K562 (cell line): ENCODE measurements around the gene C3. TPM values are rescaled to one million over a fixed set of nuclear protein-coding genes. Genes with fewer than 3 reads are reported as not detected.

Experiments
- BCL6 ChIP-seq: fragments of 250-450 bp; sonication (Bioruptor Pico); IDR thresholded peaks from 2 replicates; pipeline ENCODE4 v1.4.0; 2020
- CHD1 ChIP-seq: fragments of 200-600 bp; sonication (generic); IDR thresholded peaks from one replicate; pipeline ENCODE4 v1.6.1; 2012; ENCODE audit warnings: mild to moderate bottlenecking, moderate library complexity, low read length, inconsistent platforms
- NBN ChIP-seq: fragments of 450-650 bp; IDR thresholded peaks from 2 replicates; pipeline ENCODE4 v1.6.1; 2016; ENCODE audit warnings: low read depth, mild to moderate bottlenecking
- REST ChIP-seq, 2 experiments: fragments of 450-650 bp; formaldehyde crosslinking in 1 of 2; IDR thresholded peaks; 2 replicates each; pipeline versions ENCODE4 v1.4.0 to v1.6.1; 2014 to 2020; ENCODE audit warnings: mild to moderate bottlenecking in 2 of 2, borderline replicate concordance in 1 of 2, low read depth in 1 of 2
- TAF15 ChIP-seq: fragments of 200-400 bp; formaldehyde crosslinking; IDR thresholded peaks from 2 replicates; pipeline ENCODE4 v1.6.1; 2017; ENCODE audit warnings: mild to moderate bottlenecking, low read depth, low read length, moderate library complexity
- TGIF2 ChIP-seq: sonication (generic); formaldehyde crosslinking; IDR thresholded peaks from 2 replicates; pipeline ENCODE4 v1.8.1; 2022; ENCODE audit warnings: mild to moderate bottlenecking, missing genetic modification reagents, moderate library complexity
- YBX1 ChIP-seq: fragments of 450-650 bp; IDR thresholded peaks from 2 replicates; pipeline ENCODE4 v1.7.1; 2016; ENCODE audit warnings: mild to moderate bottlenecking
- ZBTB7A ChIP-seq: IDR thresholded peaks from 2 replicates; pipeline ENCODE4 v1.6.1; 2011; ENCODE audit warnings: low read depth, mild to moderate bottlenecking, low read length, moderate library complexity, borderline replicate concordance; ENCODE audit not compliant: control insufficient read depth
- ZFP36 ChIP-seq: fragments of 150-350 bp; IDR thresholded peaks from 2 replicates; pipeline ENCODE4 v1.6.1; 2018; ENCODE audit warnings: low read length, low read depth; ENCODE audit not compliant: partially characterized antibody
- ZNF274 ChIP-seq: IDR thresholded peaks from 2 replicates; pipeline ENCODE4 v1.6.1; 2011; ENCODE audit warnings: low read depth, mild to moderate bottlenecking, low read length, moderate library complexity, borderline replicate concordance
- ZNF324 ChIP-seq: fragments of 250-450 bp; sonication (Bioruptor Pico); IDR thresholded peaks from 2 replicates; pipeline ENCODE4 v1.4.0; 2020; ENCODE audit warnings: mild to moderate bottlenecking
- ZNF717 ChIP-seq: fragments of 250-450 bp; sonication (Bioruptor Pico); IDR thresholded peaks from 2 replicates; pipeline ENCODE4 v1.5.0; 2021
- polyA plus RNA-seq, 8 experiments: library from polyadenylated mRNA; depleted of rRNA in 4 of 8; stranded (reverse) in 5 of 8; unstranded in 3 of 8; fragments of >200 nt; fragmentation: Nextera tagmentation in 2 of 8; fragmentation: Illumina TruSeq in 1 of 8; extraction: Ambion mirVana in 2 of 8; extraction: Trizol in 1 of 8; gene quantifications; 2 replicates each; pipeline versions ENCODE4 v1.2.1 to v1.2.3, GENCODE V29; 2011 to 2014; ENCODE audit warnings: inconsistent platforms in 1 of 8, missing spikeins in 1 of 8
- total RNA-seq, 7 experiments: library from RNA; depleted of rRNA in 6 of 7; stranded (reverse); fragments of >200 nt in 6 of 7; fragmentation: Illumina TruSeq in 2 of 7; extraction: Trizol in 2 of 7; gene quantifications; 2 replicates each; pipeline versions ENCODE4 v1.2.1 to v1.2.3, GENCODE V29; 2011 to 2021; ENCODE audit warnings: low replicate concordance in 1 of 7
- TF ChIP-seq, protein P1 (sequence below): sonication (generic); formaldehyde crosslinking; IDR thresholded peaks from 2 replicates; pipeline ENCODE4 v1.8.0; 2022; ENCODE audit warnings: mild to moderate bottlenecking, missing genetic modification reagents, borderline replicate concordance
- TF ChIP-seq, protein P2 (sequence below): fragments of 450-650 bp; IDR thresholded peaks from 2 replicates; pipeline ENCODE4 v1.6.1; 2018; ENCODE audit not compliant: partially characterized antibody

C3 gene
- total and polyA plus RNA-seq, 9 of the 15 experiments (the other 6 are each of a cell fraction or from before 2014, with no cell fraction given): 0.59 to 10.6 (median 2.2) TPM

GRCh38 chr19:6737284-6737872 lies 16.9 kb upstream of the C3 start, which contains the start of gene GPR108 (continued):
- no peak for TF ChIP-seq REST (IDR thresholded peaks at IDR 0.05; ENCODE audit: borderline replicate concordance)
- 0 out of 2 replicates have a peak, but pooled peaks have one; percentile 43 for TF ChIP-seq REST (CRISPR knock-in tag; IDR thresholded peaks at IDR 0.05; ENCODE audit: low read depth)
- TF ChIP-seq TAF15: no peak
- TF ChIP-seq ZNF717 (CRISPR knock-in tag): no peak
- TF ChIP-seq ZFP36: no peak
- TF ChIP-seq, protein P1, sequence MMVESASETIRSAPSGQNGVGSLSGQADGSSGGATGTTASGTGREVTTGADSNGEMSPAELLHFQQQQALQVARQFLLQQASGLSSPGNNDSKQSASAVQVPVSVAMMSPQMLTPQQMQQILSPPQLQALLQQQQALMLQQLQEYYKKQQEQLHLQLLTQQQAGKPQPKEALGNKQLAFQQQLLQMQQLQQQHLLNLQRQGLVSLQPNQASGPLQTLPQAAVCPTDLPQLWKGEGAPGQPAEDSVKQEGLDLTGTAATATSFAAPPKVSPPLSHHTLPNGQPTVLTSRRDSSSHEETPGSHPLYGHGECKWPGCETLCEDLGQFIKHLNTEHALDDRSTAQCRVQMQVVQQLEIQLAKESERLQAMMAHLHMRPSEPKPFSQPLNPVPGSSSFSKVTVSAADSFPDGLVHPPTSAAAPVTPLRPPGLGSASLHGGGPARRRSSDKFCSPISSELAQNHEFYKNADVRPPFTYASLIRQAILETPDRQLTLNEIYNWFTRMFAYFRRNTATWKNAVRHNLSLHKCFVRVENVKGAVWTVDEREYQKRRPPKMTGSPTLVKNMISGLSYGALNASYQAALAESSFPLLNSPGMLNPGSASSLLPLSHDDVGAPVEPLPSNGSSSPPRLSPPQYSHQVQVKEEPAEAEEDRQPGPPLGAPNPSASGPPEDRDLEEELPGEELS (CRISPR knock-in tag): no peak; the same call in 1 of the 2 replicates
- no peak for TF ChIP-seq NBN
- TF ChIP-seq ZNF324: no peak
- no peak for TF ChIP-seq CHD1
- TF ChIP-seq, protein P2, sequence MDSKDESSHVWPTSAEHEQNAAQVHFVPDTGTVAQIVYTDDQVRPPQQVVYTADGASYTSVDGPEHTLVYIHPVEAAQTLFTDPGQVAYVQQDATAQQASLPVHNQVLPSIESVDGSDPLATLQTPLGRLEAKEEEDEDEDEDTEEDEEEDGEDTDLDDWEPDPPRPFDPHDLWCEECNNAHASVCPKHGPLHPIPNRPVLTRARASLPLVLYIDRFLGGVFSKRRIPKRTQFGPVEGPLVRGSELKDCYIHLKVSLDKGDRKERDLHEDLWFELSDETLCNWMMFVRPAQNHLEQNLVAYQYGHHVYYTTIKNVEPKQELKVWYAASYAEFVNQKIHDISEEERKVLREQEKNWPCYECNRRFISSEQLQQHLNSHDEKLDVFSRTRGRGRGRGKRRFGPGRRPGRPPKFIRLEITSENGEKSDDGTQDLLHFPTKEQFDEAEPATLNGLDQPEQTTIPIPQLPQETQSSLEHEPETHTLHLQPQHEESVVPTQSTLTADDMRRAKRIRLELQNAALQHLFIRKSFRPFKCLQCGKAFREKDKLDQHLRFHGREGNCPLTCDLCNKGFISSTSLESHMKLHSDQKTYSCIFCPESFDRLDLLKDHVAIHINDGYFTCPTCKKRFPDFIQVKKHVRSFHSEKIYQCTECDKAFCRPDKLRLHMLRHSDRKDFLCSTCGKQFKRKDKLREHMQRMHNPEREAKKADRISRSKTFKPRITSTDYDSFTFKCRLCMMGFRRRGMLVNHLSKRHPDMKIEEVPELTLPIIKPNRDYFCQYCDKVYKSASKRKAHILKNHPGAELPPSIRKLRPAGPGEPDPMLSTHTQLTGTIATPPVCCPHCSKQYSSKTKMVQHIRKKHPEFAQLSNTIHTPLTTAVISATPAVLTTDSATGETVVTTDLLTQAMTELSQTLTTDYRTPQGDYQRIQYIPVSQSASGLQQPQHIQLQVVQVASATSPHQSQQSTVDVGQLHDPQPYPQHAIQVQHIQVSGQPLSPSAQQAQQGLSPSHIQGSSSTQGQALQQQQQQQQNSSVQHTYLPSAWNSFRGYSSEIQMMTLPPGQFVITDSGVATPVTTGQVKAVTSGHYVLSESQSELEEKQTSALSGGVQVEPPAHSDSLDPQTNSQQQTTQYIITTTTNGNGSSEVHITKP: peak; percentile 100
- no peak for TF ChIP-seq YBX1
- no peak for TF ChIP-seq BCL6
- TF ChIP-seq TGIF2 (CRISPR knock-in tag): no peak
- peak; percentile 26 for TF ChIP-seq ZBTB7A
- TF ChIP-seq ZNF274: no peak
